Panc1 (cell line): Measurements from ENCODE around the gene CITED2. TPM values are rescaled to one million over a fixed set of nuclear protein-coding genes. Genes with fewer than 3 reads are reported as not detected.

Source experiments
- ATAC-seq: fragments of 200-7000 bp; cut with Tn5 transposase; 2 replicates; pipeline ENCODE4 v1.9.1; 2020; ENCODE audit warnings: mild to moderate bottlenecking, moderate library complexity
- BruUV-seq: library from RNA; stranded (reverse); fragments of 400-500 nt; replicated peaks from 2 replicates; lab custom pipeline; 2021; lab: Mats Ljungman, UMichigan
- CTCF ChIA-PET: fragments of 300-600 bp; sonication (Branson Sonifier 250); formaldehyde crosslinking; loops from one replicate; lab custom pipeline; 2022; ENCODE audit warnings: antibody characterized with exemption; lab: Charles Lee
- POLR2A ChIA-PET: fragments of 300-600 bp; sonication (Branson Sonifier 250); formaldehyde crosslinking; loops from one replicate; lab custom pipeline; 2022; ENCODE audit warnings: antibody characterized with exemption; lab: Charles Lee
- DNase-seq: peaks from one replicate; pipeline ENCODE4 v3.0.0-alpha.2; 2010; ENCODE audit warnings: low read depth, low spot score
- H3K27ac ChIP-seq: 2 replicates; pipeline ENCODE4 v1.5.1; 2011; ENCODE audit warnings: mild to moderate bottlenecking, low read length, inconsistent platforms
- H3K27me3 ChIP-seq: fragments of 200-500 bp; sonication (Bioruptor generic); 2 replicates; pipeline ENCODE4 v1.6.0; 2014; ENCODE audit warnings: low read length, inconsistent platforms; ENCODE audit not compliant: control insufficient read depth, insufficient read depth
- H3K36me3 ChIP-seq: fragments of 200-500 bp; sonication (Bioruptor generic); 2 replicates; pipeline ENCODE4 v1.5.1; 2014; ENCODE audit warnings: inconsistent platforms, mild to moderate bottlenecking, low read length, moderate library complexity; ENCODE audit not compliant: control insufficient read depth, insufficient read depth
- H3K4me1 ChIP-seq: 2 replicates; pipeline ENCODE4 v1.5.1; 2011; ENCODE audit warnings: inconsistent platforms, mild to moderate bottlenecking, low read length, moderate library complexity; ENCODE audit not compliant: control insufficient read depth, insufficient read depth
- H3K4me3 ChIP-seq, 2 experiments: 2 replicates each; pipeline ENCODE4 v1.5.1; 2011 to 2012; ENCODE audit warnings: low read depth in 2 of 2, low read length in 2 of 2, mild to moderate bottlenecking in 2 of 2, inconsistent platforms in 1 of 2, moderate library complexity in 1 of 2
- H3K9me3 ChIP-seq: fragments of 200-500 bp; sonication (Bioruptor generic); 2 replicates; pipeline ENCODE4 v1.5.1; 2014; ENCODE audit warnings: low read depth, mild to moderate bottlenecking, inconsistent platforms, low read length, moderate library complexity; ENCODE audit not compliant: control insufficient read depth, insufficient read depth
- CTCF ChIP-seq: fragments of 450-650 bp; IDR thresholded peaks from 2 replicates; pipeline ENCODE4 v1.5.1; 2017; ENCODE audit warnings: mild to moderate bottlenecking
- POLR2AphosphoS5 ChIP-seq: IDR thresholded peaks from 2 replicates; pipeline ENCODE4 v1.6.1; 2012; ENCODE audit warnings: mild to moderate bottlenecking, low read depth, low read length, moderate library complexity
- REST ChIP-seq, 2 experiments: IDR thresholded peaks; 2 replicates each; pipeline ENCODE4 v1.6.1; 2011 to 2012; ENCODE audit warnings: low read depth in 2 of 2, control low read depth in 1 of 2, low read length in 1 of 2, mild to moderate bottlenecking in 1 of 2, moderate library complexity in 1 of 2; ENCODE audit not compliant: insufficient read depth in 1 of 2
- SIN3A ChIP-seq: IDR thresholded peaks from 2 replicates; pipeline ENCODE4 v1.6.1; 2012; ENCODE audit warnings: low read depth, mild to moderate bottlenecking, low read length, moderate library complexity, borderline replicate concordance; ENCODE audit not compliant: insufficient read depth
- TCF7L2 ChIP-seq: IDR thresholded peaks from 2 replicates; pipeline ENCODE4 v1.6.1; 2011; ENCODE audit warnings: mild to moderate bottlenecking, low read depth, low read length, inconsistent platforms
- in situ Hi-C: cut with HindIII; loops from 2 replicates; pipeline ENCODE4 v1.10.0; 2016; ENCODE audit warnings: low sequenced_read_pairs, low pct_unique_long_range_greater_than_20kb
- intact Hi-C: fragments of 100-400 bp; cut with micrococcal nuclease; formaldehyde crosslinking; loops from one replicate; pipeline ENCODE4 v1.10.0; 2022; ENCODE audit not compliant: unreplicated experiment
- total RNA-seq: library from RNA; stranded (reverse); gene quantifications from one replicate; pipeline ENCODE4 v1.2.1, GENCODE V29; 2021; ENCODE audit not compliant: unreplicated experiment

CITED2 gene
- total RNA-seq, 1 experiment from 2014 or later = 210 TPM

GRCh38 chr6:139388384-139388783, 13.9 kb upstream of the CITED2 start:
- in situ Hi-C loops = no loop called here
- no TSS peak for BruUV-seq
- Histone ChIP-seq H3K27ac (no peak overlapping the region), H3K4me1 (no peaks in the 10 kb centered on the region), H3K4me3 (no peak overlapping the region), H3K9me3 (no peaks in the 10 kb centered on the region), H3K27me3 (no peaks in the 10 kb centered on the region), H3K36me3 (no peaks in the 10 kb centered on the region)
- ChIA-PET CTCF (no interaction called here), POLR2A (no interaction called here)
- no peak for ATAC-seq
- TF ChIP-seq CTCF = no peak
- TF ChIP-seq POLR2AphosphoS5 = no peak
- TF ChIP-seq TCF7L2 = no peak
- no peak for TF ChIP-seq SIN3A
- TF ChIP-seq REST (IDR thresholded peaks at IDR 0.05; ENCODE audit: insufficient read depth in 1 of 2, low read depth in 2 of 2, low read length in 1 of 2) = no peak
- intact Hi-C loops = no loop called here
- no peak for DNase-seq

GRCh38 chr6:139386404-139386803, 12.0 kb upstream of the CITED2 start:
- intact Hi-C loops = no loop called here

More at GRCh38 chr6:139386404-139386803, 12.0 kb upstream of the CITED2 start:
- H3K9me3 ChIP-seq = no peaks in the 10 kb centered on the region
- CTCF ChIA-PET = no interaction called here
- BruUV-seq = no TSS peak
- no peaks in the 10 kb centered on the region for H3K36me3 ChIP-seq
- H3K4me3 ChIP-seq = no peak overlapping the region
- in situ Hi-C loops = no loop called here
- no peak overlapping the region for H3K27ac ChIP-seq
- no peaks in the 10 kb centered on the region for H3K27me3 ChIP-seq
- POLR2A ChIA-PET = no interaction called here
- TF ChIP-seq SIN3A = no peak
- TF ChIP-seq CTCF = no peak
- TF ChIP-seq POLR2AphosphoS5 = no peak
- no peak for TF ChIP-seq TCF7L2
- no peak for TF ChIP-seq REST (IDR thresholded peaks at IDR 0.05; ENCODE audit: insufficient read depth in 1 of 2, low read depth in 2 of 2, low read length in 1 of 2)
- no peak for ATAC-seq
- no peak for DNase-seq
- no peaks in the 10 kb centered on the region for H3K4me1 ChIP-seq
